ENCODE measurements around the gene CACNG4.

DNA sequence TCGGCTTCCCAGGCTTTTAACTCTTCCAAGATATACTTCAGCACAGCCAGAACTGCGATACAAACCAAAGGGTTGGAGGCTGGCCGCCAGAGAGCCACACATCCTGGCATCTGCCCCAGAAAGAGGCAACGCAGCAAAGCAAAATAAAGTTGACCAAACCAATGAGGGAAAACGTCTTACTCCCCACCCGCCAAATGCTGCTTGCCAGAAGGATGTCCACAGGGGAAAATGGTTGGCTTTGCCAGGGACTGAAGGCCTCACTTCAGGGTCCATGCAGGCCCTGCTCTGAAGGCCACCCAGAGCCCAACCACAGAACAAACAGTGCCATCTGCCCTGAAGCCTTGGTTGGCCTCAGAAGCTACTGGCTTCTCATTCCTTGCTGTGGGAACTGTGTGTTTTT lies 94.9 kb downstream of the CACNG4 start:
- TF ChIP-seq, protein P1, sequence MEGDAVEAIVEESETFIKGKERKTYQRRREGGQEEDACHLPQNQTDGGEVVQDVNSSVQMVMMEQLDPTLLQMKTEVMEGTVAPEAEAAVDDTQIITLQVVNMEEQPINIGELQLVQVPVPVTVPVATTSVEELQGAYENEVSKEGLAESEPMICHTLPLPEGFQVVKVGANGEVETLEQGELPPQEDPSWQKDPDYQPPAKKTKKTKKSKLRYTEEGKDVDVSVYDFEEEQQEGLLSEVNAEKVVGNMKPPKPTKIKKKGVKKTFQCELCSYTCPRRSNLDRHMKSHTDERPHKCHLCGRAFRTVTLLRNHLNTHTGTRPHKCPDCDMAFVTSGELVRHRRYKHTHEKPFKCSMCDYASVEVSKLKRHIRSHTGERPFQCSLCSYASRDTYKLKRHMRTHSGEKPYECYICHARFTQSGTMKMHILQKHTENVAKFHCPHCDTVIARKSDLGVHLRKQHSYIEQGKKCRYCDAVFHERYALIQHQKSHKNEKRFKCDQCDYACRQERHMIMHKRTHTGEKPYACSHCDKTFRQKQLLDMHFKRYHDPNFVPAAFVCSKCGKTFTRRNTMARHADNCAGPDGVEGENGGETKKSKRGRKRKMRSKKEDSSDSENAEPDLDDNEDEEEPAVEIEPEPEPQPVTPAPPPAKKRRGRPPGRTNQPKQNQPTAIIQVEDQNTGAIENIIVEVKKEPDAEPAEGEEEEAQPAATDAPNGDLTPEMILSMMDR (IDR thresholded peaks at IDR 0.05; ENCODE audit: poor library complexity, severe bottlenecking): no peak
- TF ChIP-seq MXI1 (conservative IDR thresholded peaks at IDR 0.05; ENCODE audit: poor library complexity, severe bottlenecking): no peak

Measured in neural cell (in vitro differentiated cells).